Lower lobe of right lung (tissue), 2 donors: ENCODE results near the gene TBRG4. TPM values are rescaled to one million over a fixed set of nuclear protein-coding genes. Genes with fewer than 3 reads are reported as not detected.

Experiments
- ATAC-seq, 2 donors: fragments of 200-7000 bp; cut with Tn5 transposase; one replicate each; pipeline ENCODE4 v1.9.1; 2020 to 2022; ENCODE audit warnings: mild to moderate bottlenecking in 2 of 2, moderate library complexity in 2 of 2
- DNase-seq: peaks from one replicate; pipeline ENCODE4 v3.0.0-alpha.2; 2020
- H3K27ac ChIP-seq: fragments of 200-600 bp; one replicate; pipeline ENCODE4 v1.8.0; 2022
- H3K27me3 ChIP-seq: fragments of 200-600 bp; one replicate; pipeline ENCODE4 v1.8.0; 2022; ENCODE audit warnings: low read depth
- H3K36me3 ChIP-seq: fragments of 200-600 bp; one replicate; pipeline ENCODE4 v1.8.0; 2022; ENCODE audit warnings: mild to moderate bottlenecking
- H3K4me1 ChIP-seq: fragments of 200-600 bp; one replicate; pipeline ENCODE4 v1.8.0; 2022
- H3K4me3 ChIP-seq: fragments of 200-600 bp; one replicate; pipeline ENCODE4 v1.8.0; 2022; ENCODE audit warnings: mild to moderate bottlenecking
- H3K9me3 ChIP-seq: fragments of 200-600 bp; one replicate; pipeline ENCODE4 v1.8.0; 2022
- CTCF ChIP-seq: fragments of 200-600 bp; IDR thresholded peaks from one replicate; pipeline ENCODE4 v1.8.0; 2022; ENCODE audit warnings: antibody characterized with exemption, mild to moderate bottlenecking
- intact Hi-C: fragments of 100-400 bp; cut with DNase I; formaldehyde crosslinking; loops from one replicate; pipeline ENCODE4 v1.11.0; 2022
- total RNA-seq: library from RNA; stranded (reverse); fragmentation: NEBNext Ultra II Directional; extraction: Animal tissue kit (Norgen Biotek cat#: 25700); gene quantifications from one replicate; pipeline ENCODE4 v1.2.1, GENCODE V29; 2021
- donor health status: DM: no; HTN: yes; CAD: no; lungs with severe emphysema.

Gene TBRG4
- total RNA-seq, 1 donor from 2014 or later: 54.3 TPM

DNA sequence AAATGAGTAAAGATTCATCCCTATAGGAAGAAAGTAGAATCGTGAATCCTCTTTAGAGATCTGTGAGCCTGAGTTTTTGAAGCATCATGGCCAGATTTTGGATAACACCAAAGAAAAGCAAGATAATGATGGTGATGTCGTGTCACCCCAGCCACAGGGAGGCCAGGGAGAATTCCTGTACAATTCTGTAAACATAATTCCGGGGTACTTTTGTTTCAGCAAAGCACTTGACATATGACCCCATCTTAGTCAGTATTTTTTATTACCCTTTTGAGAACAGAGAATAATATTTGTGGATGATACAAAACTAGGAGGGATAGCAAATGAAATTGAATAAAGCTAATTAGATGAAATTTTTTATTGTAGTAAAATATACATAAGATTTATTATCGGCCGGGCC is 56.5 kb downstream of the TBRG4 start:
- Histone ChIP-seq H3K27ac (no peak overlapping the region), H3K9me3 (no peaks in the 10 kb centered on the region), H3K4me1 (peaks cover 5% of the 10 kb centered on the region), H3K4me3 (no peak overlapping the region), H3K27me3 (no peaks in the 10 kb centered on the region), H3K36me3 (peaks cover 29% of the 10 kb centered on the region)
- TF ChIP-seq CTCF: no peak
- intact Hi-C loops: no loop called here
- no peak for DNase-seq
- ATAC-seq: no peak

GRCh38 chr7:45054442-45054841 is 57.1 kb downstream of the TBRG4 start:
- intact Hi-C loops: no loop called here
- ATAC-seq (no peak), DNase-seq (no peak)
- no peak overlapping the region for H3K4me3 ChIP-seq
- H3K4me1 ChIP-seq: peaks cover 3% of the 10 kb centered on the region
- H3K36me3 ChIP-seq: peaks cover 31% of the 10 kb centered on the region
- no peak for TF ChIP-seq CTCF
- no peak overlapping the region for H3K27ac ChIP-seq
- no peaks in the 10 kb centered on the region for H3K27me3 ChIP-seq
- H3K9me3 ChIP-seq: no peaks in the 10 kb centered on the region

GRCh38 chr7:45053941-45054340 is 57.6 kb downstream of the TBRG4 start:
- intact Hi-C loops: no loop called here
- no peaks in the 10 kb centered on the region for H3K9me3 ChIP-seq
- DNase-seq (no peak), ATAC-seq (no peak)
- H3K27ac ChIP-seq: no peak overlapping the region
- H3K4me3 ChIP-seq: no peak overlapping the region
- H3K27me3 ChIP-seq: no peaks in the 10 kb centered on the region
- H3K36me3 ChIP-seq: peaks cover 35% of the 10 kb centered on the region
- H3K4me1 ChIP-seq: no peaks in the 10 kb centered on the region
- no peak for TF ChIP-seq CTCF

DNA sequence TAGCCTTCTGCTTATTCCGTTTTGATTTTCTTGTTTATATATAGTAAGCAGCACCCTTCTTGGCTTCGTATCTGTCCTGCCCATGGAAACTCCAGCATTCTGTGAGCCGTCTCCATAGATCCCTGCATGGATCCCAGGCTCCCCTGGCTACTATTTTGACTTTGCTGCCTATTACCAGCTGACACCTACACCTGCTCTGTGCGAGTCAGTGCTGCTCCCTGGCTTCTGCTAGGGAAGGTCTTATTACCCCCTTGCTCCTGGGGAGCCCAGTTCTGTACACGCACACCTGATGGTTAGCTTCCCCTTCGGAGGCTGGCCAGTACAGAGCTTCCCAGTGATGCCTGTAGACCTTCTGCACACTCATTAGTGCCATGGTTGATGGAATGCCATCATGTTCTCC is 58.1 kb downstream of the TBRG4 start:
- Histone ChIP-seq H3K9me3 (no peaks in the 10 kb centered on the region), H3K4me3 (no peak overlapping the region), H3K27me3 (no peaks in the 10 kb centered on the region), H3K4me1 (no peaks in the 10 kb centered on the region), H3K36me3 (peaks cover 40% of the 10 kb centered on the region), H3K27ac (no peak overlapping the region)
- no peak for TF ChIP-seq CTCF
- intact Hi-C loops: no loop called here
- no peak for DNase-seq
- ATAC-seq: no peak

- DNase-seq (no peak), ATAC-seq (peak; percentile 86)
- TF ChIP-seq CTCF: no peak
- Histone ChIP-seq H3K9me3 (no peaks in the 10 kb centered on the region), H3K4me3 (no peak overlapping the region), H3K27me3 (no peaks in the 10 kb centered on the region), H3K27ac (no peak overlapping the region), H3K4me1 (no peaks in the 10 kb centered on the region), H3K36me3 (peaks cover 53% of the 10 kb centered on the region)
- intact Hi-C loops: no loop called here
Observed at GRCh38 chr7:45052011-45052410, 59.5 kb downstream of the TBRG4 start.

GRCh38 chr7:45050198-45050597 is 61.3 kb downstream of the TBRG4 start:
- Histone ChIP-seq H3K9me3 (no peaks in the 10 kb centered on the region), H3K4me1 (no peaks in the 10 kb centered on the region), H3K4me3 (no peak overlapping the region), H3K27ac (no peak overlapping the region), H3K27me3 (no peaks in the 10 kb centered on the region), H3K36me3 (peaks cover 70% of the 10 kb centered on the region)
- no peak for TF ChIP-seq CTCF
- DNase-seq (no peak), ATAC-seq (no peak)
- intact Hi-C loops: no loop called here
